NCI-H1105 (cell line): ENCODE data around the gene SLC13A3.
"Not testable (repeated sequence)": the region's sequence is repeated elsewhere in the genome, so short reads cannot be mapped to it uniquely, and the experiment has no call there.

ENCODE experiments used
- DNase-seq: peaks from one replicate; lab custom pipeline; 2025; lab: John Stamatoyannopoulos, UW

SLC13A3 gene

GRCh38 chr20:46681032-46681854, 30.0 kb upstream of the SLC13A3 start:
- DNase-seq = peak; percentile 62

DNA sequence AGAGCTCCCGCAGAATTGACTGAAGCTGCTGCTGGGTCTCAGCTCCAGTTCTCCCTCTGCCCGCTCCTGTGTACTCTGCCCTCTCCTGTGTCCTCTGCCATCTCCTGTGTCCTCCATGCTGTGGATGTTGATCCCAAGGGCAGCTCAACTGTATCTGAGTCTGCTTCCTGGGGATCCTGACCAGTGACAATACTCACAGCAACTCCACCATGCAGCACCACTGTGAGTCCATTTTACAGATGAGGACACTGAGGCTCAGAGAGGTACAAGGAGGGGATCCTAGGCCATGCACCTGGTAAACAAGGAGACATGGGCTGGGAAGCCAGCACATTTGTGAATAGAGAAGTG, 29.4 kb upstream of the SLC13A3 start:
- no peak for DNase-seq

- no peak for DNase-seq
Measured at GRCh38 chr20:46678516-46678915, 27.3 kb upstream of the SLC13A3 start.

GRCh38 chr20:46677608-46678007, 26.3 kb upstream of the SLC13A3 start:
- DNase-seq = no peak

GRCh38 chr20:46676649-46677316, 25.5 kb upstream of the SLC13A3 start:
- not testable (repeated sequence) for DNase-seq

DNA sequence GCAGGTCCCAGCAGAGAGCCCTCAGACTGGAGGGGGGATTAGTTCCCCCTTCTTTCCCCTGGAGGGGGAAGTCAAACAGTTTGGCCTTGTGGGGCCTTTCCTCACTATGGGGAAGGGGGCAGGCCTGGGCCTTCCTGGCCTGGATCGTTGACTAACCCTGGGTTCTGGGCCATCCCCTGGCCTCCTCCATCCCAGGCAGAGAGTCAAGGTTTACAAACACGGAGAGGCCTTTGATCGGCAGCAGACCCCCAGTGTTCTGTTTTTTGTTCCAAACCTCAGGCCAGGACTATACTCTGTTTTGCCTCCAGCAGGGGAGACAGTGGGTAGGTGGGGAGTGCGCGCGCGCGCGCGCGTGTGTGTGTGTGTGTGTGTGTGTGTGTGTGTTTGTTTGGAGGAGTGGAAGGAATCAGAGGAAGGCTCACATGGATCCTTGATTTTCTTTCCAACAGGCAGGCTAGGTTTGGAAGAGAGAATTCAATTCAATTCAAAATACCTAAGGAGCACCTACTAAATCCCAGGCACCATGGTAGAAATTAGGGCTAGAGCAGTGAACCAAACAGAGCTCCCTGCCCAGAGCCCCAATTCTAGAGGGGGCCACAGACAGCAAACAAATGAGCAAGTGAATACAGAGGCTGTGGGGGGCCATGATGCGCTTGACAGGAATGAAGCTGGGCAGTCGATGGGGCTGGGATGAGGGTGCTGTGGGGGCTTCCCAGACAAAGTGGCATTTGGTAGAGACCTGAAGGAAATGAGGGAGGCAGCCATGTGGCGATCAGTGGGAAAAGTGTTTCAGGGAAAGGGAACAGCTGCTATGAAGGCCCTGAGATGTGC, 23.2 kb upstream of the SLC13A3 start:
- no peak for DNase-seq

- DNase-seq = no peak
Measured at GRCh38 chr20:46673394-46674252, 22.4 kb upstream of the SLC13A3 start.

GRCh38 chr20:46672543-46673148, 21.4 kb upstream of the SLC13A3 start:
- DNase-seq = no peak

DNA sequence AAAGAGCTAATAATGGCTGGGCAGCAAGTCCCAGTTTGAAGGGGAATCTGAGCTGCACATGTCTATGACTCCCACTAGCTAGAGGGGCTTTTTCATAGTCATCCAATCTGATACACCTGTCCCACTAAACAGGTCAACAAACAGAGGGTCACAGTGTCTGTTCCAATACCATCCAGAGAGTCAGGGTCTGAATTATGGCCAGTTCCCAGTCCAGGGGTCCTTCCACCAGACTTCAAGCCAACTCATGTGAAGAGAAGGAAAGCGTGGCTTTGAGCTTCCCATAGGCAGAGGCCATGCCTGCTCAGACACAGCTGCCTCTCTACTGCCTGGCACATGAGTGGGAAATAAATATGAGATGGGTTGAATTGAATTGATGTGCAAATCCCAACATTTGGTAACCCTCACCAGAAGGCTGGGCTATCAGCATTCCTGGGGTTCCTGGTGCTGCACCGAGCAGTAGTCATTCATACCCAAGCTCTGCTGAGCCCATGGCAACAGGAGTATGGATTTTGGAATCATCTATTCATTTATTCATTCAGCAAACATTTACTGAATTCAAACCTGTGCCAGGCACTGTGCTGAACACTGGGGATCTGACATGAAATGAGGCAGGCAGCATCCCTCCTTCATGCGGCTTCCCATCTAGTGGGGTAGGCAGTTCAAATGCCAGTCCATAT, 20.7 kb upstream of the SLC13A3 start:
- no peak for DNase-seq

DNA sequence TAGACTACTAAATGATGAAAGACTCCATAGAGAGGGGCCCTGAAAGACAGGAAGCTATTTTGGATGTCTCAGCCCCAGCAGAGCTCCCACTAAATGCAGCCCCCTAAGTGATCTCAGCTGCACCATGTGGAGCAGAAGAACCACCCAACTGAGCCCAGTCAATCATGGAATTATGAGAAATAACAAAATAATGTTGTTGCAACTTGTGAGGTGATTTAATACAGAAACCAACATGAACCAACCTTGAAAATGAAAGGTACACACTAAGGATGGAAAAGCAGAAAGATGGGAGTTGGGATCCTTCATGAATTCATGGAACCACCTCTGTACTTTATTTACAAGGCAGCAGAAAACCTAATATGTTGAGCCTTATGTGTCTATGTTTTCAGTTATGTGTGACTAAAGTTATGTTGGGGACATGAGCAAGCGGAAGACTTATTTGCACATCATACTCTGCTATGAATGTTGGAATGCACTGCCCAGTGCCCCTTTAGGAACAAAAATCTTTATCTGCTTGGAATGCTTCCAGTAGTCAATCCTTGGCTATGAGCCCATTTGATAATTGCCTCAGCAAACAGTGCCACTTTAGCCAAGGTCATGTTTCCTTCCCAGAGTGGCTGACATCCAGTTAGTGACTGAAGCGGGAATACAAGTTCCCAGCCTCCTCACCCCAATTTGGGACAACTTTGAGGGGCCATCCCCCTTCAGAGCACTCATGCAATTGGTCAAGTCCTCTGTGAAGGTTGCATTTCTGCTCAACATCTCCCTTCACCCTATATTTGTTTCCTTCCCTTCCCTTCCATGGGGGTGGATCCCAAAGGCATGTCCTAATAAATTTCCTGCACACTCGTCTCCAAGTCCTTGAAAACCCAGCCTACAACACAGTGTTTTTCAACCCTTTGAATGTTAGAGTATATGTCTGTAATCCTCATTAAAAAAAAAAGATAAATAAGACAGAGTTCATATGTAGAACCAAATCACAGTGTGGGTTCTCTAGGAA, 19.6 kb upstream of the SLC13A3 start:
- peak; percentile 59 for DNase-seq

DNA sequence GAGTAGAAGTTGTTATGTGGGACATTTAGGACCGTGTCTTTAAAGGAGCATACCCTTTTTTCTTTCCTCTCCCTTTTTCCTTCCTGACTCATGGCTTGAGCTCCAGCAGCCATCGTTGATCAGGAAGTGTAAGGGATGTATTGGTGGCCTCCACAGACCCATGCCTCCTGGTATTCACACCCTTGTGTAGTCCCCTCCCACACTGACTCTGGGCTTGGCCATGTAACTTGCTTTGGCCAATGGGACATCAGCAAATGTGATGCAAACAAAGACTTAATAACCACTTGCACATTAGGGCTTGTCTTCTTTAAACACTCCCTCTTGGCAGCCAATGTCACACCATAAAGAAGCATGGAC, 18.9 kb upstream of the SLC13A3 start:
- no peak for DNase-seq

- no peak for DNase-seq
Measured at GRCh38 chr20:46666818-46667515, 15.7 kb upstream of the SLC13A3 start.

GRCh38 chr20:46666306-46666705, 15.0 kb upstream of the SLC13A3 start:
- no peak for DNase-seq

DNA sequence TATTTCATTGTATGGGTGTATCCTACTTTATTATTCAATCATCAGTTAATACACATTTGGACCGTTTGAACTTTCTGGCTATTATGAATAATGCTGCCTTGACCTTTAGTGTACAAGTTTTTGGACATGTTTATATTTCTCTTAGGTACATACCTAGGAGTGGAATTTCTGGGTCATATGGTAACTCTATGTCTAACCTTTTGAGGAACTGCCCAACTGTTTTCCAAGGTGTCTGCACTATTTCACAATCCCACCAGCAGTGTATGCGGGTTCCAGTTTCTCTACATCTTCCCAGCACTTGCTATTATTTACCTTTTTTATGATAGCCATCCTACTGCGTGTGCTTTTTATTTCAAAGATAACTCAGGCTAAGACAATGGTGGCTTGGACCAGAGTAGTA, 14.3 kb upstream of the SLC13A3 start:
- DNase-seq = no peak

DNA sequence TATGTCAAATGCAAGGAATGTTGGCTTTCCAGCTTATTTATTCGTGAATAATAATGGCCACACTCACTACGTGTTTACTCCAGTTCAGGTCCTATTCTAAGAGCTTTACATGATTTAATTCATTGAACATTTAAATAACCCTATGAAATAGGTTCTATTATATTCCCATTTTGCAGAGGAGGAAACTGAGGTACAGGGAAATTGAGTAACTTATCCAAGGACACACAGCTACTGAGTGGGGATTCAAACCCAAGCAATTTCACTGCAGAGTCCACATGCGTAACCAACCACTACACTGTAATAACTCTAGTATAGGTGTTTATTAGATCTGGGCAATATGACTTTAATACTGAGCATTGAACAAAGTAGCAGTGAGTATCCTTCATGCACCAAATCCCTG, 12.3 kb upstream of the SLC13A3 start:
- DNase-seq = no peak

DNA sequence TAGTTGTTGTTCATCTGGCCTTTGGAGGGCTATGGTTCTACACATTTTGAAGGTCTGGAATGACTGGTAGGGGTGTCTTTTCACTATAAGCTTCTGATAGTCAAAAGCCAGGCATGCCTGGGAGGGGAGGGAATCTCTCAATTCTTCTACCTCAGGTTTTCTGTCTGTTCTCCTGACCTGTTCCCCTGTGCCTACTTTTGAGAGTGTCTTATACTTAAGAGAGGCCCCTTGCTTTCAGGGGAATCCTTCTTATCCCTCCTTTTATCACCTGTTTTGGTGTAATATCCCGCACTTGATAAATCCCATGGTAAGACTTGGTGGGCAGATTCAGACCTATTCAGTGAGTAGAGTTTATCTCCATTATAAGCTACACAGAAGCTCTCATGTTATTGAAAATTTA, 10.4 kb upstream of the SLC13A3 start:
- no peak for DNase-seq

- DNase-seq = no peak
Measured at GRCh38 chr20:46660487-46660886, 9.2 kb upstream of the SLC13A3 start.

DNA sequence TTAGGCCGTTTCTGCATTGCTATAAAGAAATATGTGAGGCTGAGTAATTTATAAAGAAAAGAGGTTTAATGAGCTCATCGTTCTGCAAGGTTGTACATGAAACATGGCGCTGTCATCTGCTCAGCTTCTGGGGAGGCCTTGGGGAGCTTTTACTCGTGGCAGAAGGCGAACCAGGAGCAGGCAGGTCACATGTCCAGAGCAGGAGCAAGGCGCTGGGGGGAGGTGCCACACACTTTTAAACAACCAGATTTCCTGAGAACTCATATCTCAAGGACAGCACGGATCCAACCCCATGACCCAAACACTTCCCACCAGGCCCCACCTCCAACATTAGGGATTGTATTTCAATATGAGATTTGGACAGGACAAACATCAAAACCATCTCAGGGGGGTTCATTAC, 6.4 kb upstream of the SLC13A3 start:
- DNase-seq = no peak

GRCh38 chr20:46657137-46657536, 5.9 kb upstream of the SLC13A3 start:
- DNase-seq = no peak
